ENCODE results near the gene MAST1.

Gene MAST1

GRCh38 chr19:12792051-12792852, 46.1 kb upstream of the MAST1 start:
- no peak for TF ChIP-seq CTCF (IDR thresholded peaks at IDR 0.05; ENCODE audit: low read depth, low read length)
- DNase-seq (ENCODE audit: extremely low read depth, low read depth) = no peak

GRCh38 chr19:12792853-12793289, 45.4 kb upstream of the MAST1 start:
- no peak for DNase-seq (ENCODE audit: extremely low read depth, low read depth)

GRCh38 chr19:12793290-12794195, 44.8 kb upstream of the MAST1 start:
- no peak for TF ChIP-seq CTCF (IDR thresholded peaks at IDR 0.05; ENCODE audit: low read depth, low read length)
- peak; percentile 86 for DNase-seq (ENCODE audit: extremely low read depth, low read depth)

More at GRCh38 chr19:12792853-12793289, 45.4 kb upstream of the MAST1 start:
- TF ChIP-seq CTCF (IDR thresholded peaks at IDR 0.05; ENCODE audit: low read depth, low read length) = no peak

GRCh38 chr19:12794196-12794941, 43.9 kb upstream of the MAST1 start:
- peak; percentile 50 for DNase-seq (ENCODE audit: extremely low read depth, low read depth)
- TF ChIP-seq CTCF (IDR thresholded peaks at IDR 0.05; ENCODE audit: low read depth, low read length) = no peak

GRCh38 chr19:12794971-12795381, 43.3 kb upstream of the MAST1 start:
- TF ChIP-seq CTCF (IDR thresholded peaks at IDR 0.05; ENCODE audit: low read depth, low read length) = no peak
- DNase-seq (ENCODE audit: extremely low read depth, low read depth) = no peak

- TF ChIP-seq CTCF (IDR thresholded peaks at IDR 0.05; ENCODE audit: low read depth, low read length) = peak; percentile 88
- DNase-seq (ENCODE audit: extremely low read depth, low read depth) = peak; percentile 47
Measured at GRCh38 chr19:12796146-12797071, 41.9 kb upstream of the MAST1 start.

All from AG09319 (cell line).